ENCODE measurements around the gene SF3A1.

SF3A1 gene

GRCh38 chr22:30288419-30289140 is 68.1 kb downstream of the SF3A1 start:
- peak overlapping the region; percentile 58 for H3K23ac ChIP-seq (ENCODE audit: low read depth, low read length, poor library complexity)
- H2AFZ ChIP-seq (ENCODE audit: low read length) = peak overlapping the region; percentile 99
- H4K91ac ChIP-seq (ENCODE audit: low read depth, low read length, poor library complexity) = no peak overlapping the region
- no peak overlapping the region for H2BK120ac ChIP-seq (ENCODE audit: low read depth, low read length)
- H3K4me1 ChIP-seq (ENCODE audit: control insufficient read depth in 2 of 2, insufficient read depth in 1 of 2, low read depth in 1 of 2, low read length in 2 of 2) = peaks cover 15 to 18% of the 10 kb centered on the region in 2 donors
- peak overlapping the region; percentile 99 for H3K4me2 ChIP-seq (ENCODE audit: insufficient read depth, low read length, poor library complexity, severe bottlenecking)
- H3K9ac ChIP-seq (ENCODE audit: low read depth, low read length, poor library complexity) = peak overlapping the region; percentile 87
- H3K36me3 ChIP-seq (replicated peaks in 1 of 2; ENCODE audit: control insufficient read depth in 2 of 2, insufficient read depth in 2 of 2, low read length in 2 of 2) = peaks cover 5 to 7% of the 10 kb centered on the region in 2 donors
- no peak overlapping the region for H3K27ac ChIP-seq (replicated peaks; ENCODE audit: low read length)
- DNase-seq (ENCODE audit: low spot score) = peak; percentile 8
- peak overlapping the region; percentile 63 to 90 for H3K4me3 ChIP-seq (ENCODE audit: low read length in 2 of 2)
- H3K14ac ChIP-seq (ENCODE audit: low read length) = peak overlapping the region; percentile 14
- peaks cover 0 to 6% (median 0%) of the 10 kb centered on the region in 3 experiments for H3K27me3 ChIP-seq (ENCODE audit: control insufficient read depth in 3 of 3, insufficient read depth in 3 of 3, low read depth in 1 of 3, low read length in 3 of 3)
- WGBS, 2 donors (ENCODE audit: extremely low coverage in 2 of 2, insufficient read length in 2 of 2, insufficient replicate concordance in 1 of 2) = no CpG with 5 or more reads among the region's 27 CpGs
- H3K9me3 ChIP-seq (replicated peaks in 1 of 2; ENCODE audit: control insufficient read depth in 2 of 2, insufficient read depth in 1 of 2, low read depth in 1 of 2, low read length in 2 of 2) = no peaks in the 10 kb centered on the region
- H2AK5ac ChIP-seq (ENCODE audit: low read depth, low read length) = peak overlapping the region; percentile 48
- peak overlapping the region; percentile 96 for H3K18ac ChIP-seq (ENCODE audit: low read length)
- no peak overlapping the region for H2BK12ac ChIP-seq (ENCODE audit: low read length)
- H2BK5ac ChIP-seq (ENCODE audit: low read length) = peak overlapping the region; percentile 26
- peak overlapping the region; percentile 93 for H2BK15ac ChIP-seq (ENCODE audit: low read length)
- H3K79me1 ChIP-seq (ENCODE audit: low read depth, low read length) = no peaks in the 10 kb centered on the region
- H3K4ac ChIP-seq (ENCODE audit: low read length) = no peak overlapping the region
- no peak overlapping the region for H4K8ac ChIP-seq (ENCODE audit: low read depth, low read length)

- no peak overlapping the region for H4K91ac ChIP-seq (ENCODE audit: low read depth, low read length, poor library complexity)
- peaks cover 15 to 18% of the 10 kb centered on the region in 2 donors for H3K4me1 ChIP-seq (ENCODE audit: control insufficient read depth in 2 of 2, insufficient read depth in 1 of 2, low read depth in 1 of 2, low read length in 2 of 2)
- H3K4me3 ChIP-seq (ENCODE audit: low read length in 2 of 2) = peak overlapping the region in 1 of 2 donors; percentile 63
- H3K14ac ChIP-seq (ENCODE audit: low read length) = no peak overlapping the region
- peak overlapping the region; percentile 9 for H3K27ac ChIP-seq (replicated peaks; ENCODE audit: low read length)
- no peak overlapping the region for H4K8ac ChIP-seq (ENCODE audit: low read depth, low read length)
- no peaks in the 10 kb centered on the region for H3K79me1 ChIP-seq (ENCODE audit: low read depth, low read length)
- peak overlapping the region; percentile 55 for H2BK15ac ChIP-seq (ENCODE audit: low read length)
- peak; percentile 80 for DNase-seq (ENCODE audit: low spot score)
- H3K36me3 ChIP-seq (replicated peaks in 1 of 2; ENCODE audit: control insufficient read depth in 2 of 2, insufficient read depth in 2 of 2, low read length in 2 of 2) = peaks cover 0 to 2% of the 10 kb centered on the region in 2 donors
- no peak overlapping the region for H3K18ac ChIP-seq (ENCODE audit: low read length)
- H2AK5ac ChIP-seq (ENCODE audit: low read depth, low read length) = peak overlapping the region; percentile 98
- peak overlapping the region; percentile 56 for H3K9ac ChIP-seq (ENCODE audit: low read depth, low read length, poor library complexity)
- no peak overlapping the region for H3K23ac ChIP-seq (ENCODE audit: low read depth, low read length, poor library complexity)
- WGBS, 2 donors (ENCODE audit: extremely low coverage in 2 of 2, insufficient read length in 2 of 2, insufficient replicate concordance in 1 of 2) = no CpG with 5 or more reads among the region's 5 CpGs
- peaks cover 0 to 6% (median 0%) of the 10 kb centered on the region in 3 experiments for H3K27me3 ChIP-seq (ENCODE audit: control insufficient read depth in 3 of 3, insufficient read depth in 3 of 3, low read depth in 1 of 3, low read length in 3 of 3)
- no peak overlapping the region for H2BK12ac ChIP-seq (ENCODE audit: low read length)
- H3K4me2 ChIP-seq (ENCODE audit: insufficient read depth, low read length, poor library complexity, severe bottlenecking) = peak overlapping the region; percentile 99
- H3K4ac ChIP-seq (ENCODE audit: low read length) = no peak overlapping the region
- no peak overlapping the region for H2BK5ac ChIP-seq (ENCODE audit: low read length)
- H2BK120ac ChIP-seq (ENCODE audit: low read depth, low read length) = no peak overlapping the region
- H2AFZ ChIP-seq (ENCODE audit: low read length) = peak overlapping the region; percentile 56
- H3K9me3 ChIP-seq (replicated peaks in 1 of 2; ENCODE audit: control insufficient read depth in 2 of 2, insufficient read depth in 1 of 2, low read depth in 1 of 2, low read length in 2 of 2) = no peaks in the 10 kb centered on the region
Observed at GRCh38 chr22:30287648-30288418, 68.9 kb downstream of the SF3A1 start.

- Histone ChIP-seq H2BK5ac (ENCODE audit: low read length) (peak overlapping the region; percentile 56), H3K27me3 (ENCODE audit: control insufficient read depth in 3 of 3, insufficient read depth in 3 of 3, low read depth in 1 of 3, low read length in 3 of 3) (peaks cover 0 to 6% (median 0%) of the 10 kb centered on the region in 3 experiments), H2BK120ac (ENCODE audit: low read depth, low read length) (peak overlapping the region; percentile 52), H3K4me3 (ENCODE audit: low read length in 2 of 2) (no peak overlapping the region), H3K23ac (ENCODE audit: low read depth, low read length, poor library complexity) (peak overlapping the region; percentile 76), H3K9me3 (replicated peaks in 1 of 2; ENCODE audit: control insufficient read depth in 2 of 2, insufficient read depth in 1 of 2, low read depth in 1 of 2, low read length in 2 of 2) (no peaks in the 10 kb centered on the region), H3K36me3 (replicated peaks in 1 of 2; ENCODE audit: control insufficient read depth in 2 of 2, insufficient read depth in 2 of 2, low read length in 2 of 2) (no peaks in the 10 kb centered on the region), H3K4ac (ENCODE audit: low read length) (no peak overlapping the region), H3K9ac (ENCODE audit: low read depth, low read length, poor library complexity) (peak overlapping the region; percentile 56), H3K4me1 (ENCODE audit: control insufficient read depth in 2 of 2, insufficient read depth in 1 of 2, low read depth in 1 of 2, low read length in 2 of 2) (peaks cover 15 to 18% of the 10 kb centered on the region in 2 donors), H2AK5ac (ENCODE audit: low read depth, low read length) (peak overlapping the region; percentile 98), H2AFZ (ENCODE audit: low read length) (no peak overlapping the region), H3K79me1 (ENCODE audit: low read depth, low read length) (no peaks in the 10 kb centered on the region), H3K18ac (ENCODE audit: low read length) (peak overlapping the region; percentile 23), H4K91ac (ENCODE audit: low read depth, low read length, poor library complexity) (no peak overlapping the region), H3K14ac (ENCODE audit: low read length) (no peak overlapping the region), H4K8ac (ENCODE audit: low read depth, low read length) (no peak overlapping the region), H3K27ac (replicated peaks; ENCODE audit: low read length) (no peak overlapping the region), H3K4me2 (ENCODE audit: insufficient read depth, low read length, poor library complexity, severe bottlenecking) (no peak overlapping the region), H2BK15ac (ENCODE audit: low read length) (peak overlapping the region; percentile 55), H2BK12ac (ENCODE audit: low read length) (peak overlapping the region; percentile 59)
- no CpG with 5 or more reads among the region's 31 CpGs for WGBS, 2 donors (ENCODE audit: extremely low coverage in 2 of 2, insufficient read length in 2 of 2, insufficient replicate concordance in 1 of 2)
- peak; percentile 62 for DNase-seq (ENCODE audit: low spot score)
Observed at GRCh38 chr22:30286813-30287647, 69.7 kb downstream of the SF3A1 start.

Data from neuronal stem cell (in vitro differentiated cells).